Left renal cortex interstitium (tissue), 4 donors: ENCODE results near the gene EEF2K. TPM values are rescaled to one million over a fixed set of nuclear protein-coding genes. Genes with fewer than 3 reads are reported as not detected.
"Not testable (repeated sequence)": the region's sequence is repeated elsewhere in the genome, so short reads cannot be mapped to it uniquely, and the experiment has no call there.

Source experiments
- DNase-seq, 4 donors: peaks; one replicate each; pipeline ENCODE4 v3.0.0-alpha.2; 2013; ENCODE audit warnings: low read depth in 4 of 4, low spot score in 2 of 4, missing footprints in 1 of 4
- polyA plus RNA-seq, 4 donors: library from polyadenylated mRNA; unstranded; fragments of 120-200 nt; gene quantifications; one replicate each; pipeline ENCODE4 v1.2.1, GENCODE V29; 2013; ENCODE audit not compliant: insufficient read length in 4 of 4

The EEF2K gene
- polyA plus RNA-seq, 4 donors, result 10.5 to 15.2 (median 12.6) TPM

GRCh38 chr16:22207715-22208360 is 1.8 kb downstream of the EEF2K start:
- DNase-seq, result no peak

- DNase-seq, result no peak
Measured at GRCh38 chr16:22210285-22210684, 4.2 kb downstream of the EEF2K start.

GRCh38 chr16:22210854-22211253 is 4.8 kb downstream of the EEF2K start:
- DNase-seq, result no peak

GRCh38 chr16:22213236-22213635 is 7.2 kb downstream of the EEF2K start:
- no peak for DNase-seq

GRCh38 chr16:22213801-22214200 is 7.7 kb downstream of the EEF2K start:
- no peak for DNase-seq

GRCh38 chr16:22214402-22214801 is 8.3 kb downstream of the EEF2K start:
- DNase-seq, result no peak

- DNase-seq, result no peak
Measured at GRCh38 chr16:22214889-22215288, 8.8 kb downstream of the EEF2K start.

- no peak for DNase-seq
Measured at GRCh38 chr16:22216191-22216831, 10.2 kb downstream of the EEF2K start.

- not testable (repeated sequence) for DNase-seq
Measured at GRCh38 chr16:22216832-22217225, 10.8 kb downstream of the EEF2K start.

- no peak for DNase-seq
Measured at GRCh38 chr16:22217890-22218730, 12.0 kb downstream of the EEF2K start.

- no peak for DNase-seq
Measured at GRCh38 chr16:22219389-22220068, 13.5 kb downstream of the EEF2K start.

GRCh38 chr16:22220069-22220440 is 14.0 kb downstream of the EEF2K start:
- no peak for DNase-seq

GRCh38 chr16:22220714-22221113 is 14.6 kb downstream of the EEF2K start:
- no peak for DNase-seq

- DNase-seq, result no peak
Measured at GRCh38 chr16:22222006-22222405, 15.9 kb downstream of the EEF2K start.

- no peak for DNase-seq
Measured at GRCh38 chr16:22222998-22223397, 16.9 kb downstream of the EEF2K start.

GRCh38 chr16:22225060-22225459 is 19.0 kb downstream of the EEF2K start:
- no peak for DNase-seq

- no peak for DNase-seq
Measured at GRCh38 chr16:22229889-22230288, 23.8 kb downstream of the EEF2K start.

GRCh38 chr16:22232277-22233036 is 26.4 kb downstream of the EEF2K start:
- DNase-seq, result no peak

- no peak for DNase-seq
Measured at GRCh38 chr16:22233037-22233372, 26.9 kb downstream of the EEF2K start.
